GM12878 (cell line): Measurements from ENCODE around the gene RPL22L1. TPM values are rescaled to one million over a fixed set of nuclear protein-coding genes. Genes with fewer than 3 reads are reported as not detected.

Source experiments
- ATAC-seq: fragments of 200-7000 bp; cut with Tn5 transposase; 3 replicates; pipeline ENCODE4 v1.9.1; 2020; ENCODE audit warnings: mild to moderate bottlenecking, moderate library complexity
- BruUV-seq: library from RNA; stranded (reverse); fragments of 400-500 nt; replicated peaks from 2 replicates; lab custom pipeline; 2021; lab: Mats Ljungman, UMichigan
- CTCF ChIA-PET: fragments of 300-600 bp; sonication (Branson Sonifier 250); formaldehyde crosslinking; extraction: SDS; loops from one replicate; lab custom pipeline; 2021; ENCODE audit warnings: inconsistent platforms; lab: Yijun Ruan, JAX
- POLR2A ChIA-PET: fragments of 350-600 bp; formaldehyde crosslinking; extraction: SDS; loops from one replicate; lab custom pipeline; 2021; ENCODE audit warnings: inconsistent platforms; lab: Charles Lee
- RAD21 ChIA-PET: fragments of 300-600 bp; sonication (Branson Sonifier 250); formaldehyde crosslinking; loops from one replicate; lab custom pipeline; 2023; ENCODE audit warnings: antibody characterized with exemption; ENCODE audit not compliant: unreplicated experiment; lab: Charles Lee
- SMC1A ChIA-PET: fragments of 300-600 bp; sonication (Branson Sonifier 250); formaldehyde crosslinking; loops from one replicate; lab custom pipeline; 2023; ENCODE audit not compliant: unreplicated experiment, uncharacterized antibody; lab: Charles Lee
- DNase-seq: peaks from one replicate; pipeline ENCODE4 v3.0.0-alpha.2; 2011; ENCODE audit warnings: low read depth, low spot score
- FAIRE-seq: peaks from 3 replicates; lab custom pipeline; 2011; peaks lifted over from hg19 to GRCh38; lab: Jason Lieb, UNC
- H2AFZ ChIP-seq: 2 replicates; pipeline ENCODE4 v1.6.0; 2011; ENCODE audit warnings: low read depth, low read length, control low read depth; ENCODE audit not compliant: control insufficient read depth
- H3K27ac ChIP-seq: 2 replicates; pipeline ENCODE4 v1.5.1; 2011; ENCODE audit warnings: control low read depth; ENCODE audit not compliant: control insufficient read depth, insufficient read depth
- H3K27me3 ChIP-seq, 2 experiments: replicated peaks in 1 of 2; 2 replicates each; pipeline versions ENCODE4 v1.6.0 to v1.6.1; 2011; ENCODE audit warnings: low read length in 1 of 2; ENCODE audit not compliant: control insufficient read depth in 2 of 2, insufficient read depth in 2 of 2
- H3K36me3 ChIP-seq, 2 experiments: 2 replicates each; pipeline ENCODE4 v1.5.1; 2011; ENCODE audit warnings: low read length in 1 of 2; ENCODE audit not compliant: control insufficient read depth in 2 of 2, insufficient read depth in 2 of 2
- H3K4me1 ChIP-seq: 2 replicates; pipeline ENCODE4 v1.6.1; 2011; ENCODE audit warnings: mild to moderate bottlenecking, low read length, moderate library complexity, mixed read lengths; ENCODE audit not compliant: control insufficient read depth, insufficient read depth
- H3K4me2 ChIP-seq: 2 replicates; pipeline ENCODE4 v1.6.0; 2011; ENCODE audit warnings: control low read depth; ENCODE audit not compliant: control insufficient read depth, insufficient read depth
- H3K4me3 ChIP-seq: fragments of 200-600 bp; sonication (generic); 2 replicates; pipeline ENCODE4 v1.5.1; 2016
- H3K79me2 ChIP-seq: 2 replicates; pipeline ENCODE4 v1.6.0; 2011; ENCODE audit warnings: low read length; ENCODE audit not compliant: control insufficient read depth, insufficient read depth
- H3K9ac ChIP-seq: 2 replicates; pipeline ENCODE4 v1.8.0; 2011; ENCODE audit warnings: low read length, control low read depth, mixed read lengths; ENCODE audit not compliant: control insufficient read depth, insufficient read depth
- H3K9me3 ChIP-seq: replicated peaks from 3 replicates; pipeline ENCODE4 v1.5.1; 2011; ENCODE audit warnings: mild to moderate bottlenecking, low read length; ENCODE audit not compliant: control insufficient read depth, insufficient read depth
- H4K20me1 ChIP-seq: 2 replicates; pipeline ENCODE4 v1.6.0; 2011; ENCODE audit not compliant: control insufficient read depth, insufficient read depth
- BCL11A ChIP-seq: IDR thresholded peaks from 2 replicates; pipeline ENCODE4 v1.6.1; 2011; ENCODE audit warnings: low read depth, low read length
- BCL3 ChIP-seq: IDR thresholded peaks from 2 replicates; pipeline ENCODE4 v1.6.1; 2011; ENCODE audit warnings: borderline replicate concordance, low read depth, mild to moderate bottlenecking, moderate library complexity, low read length; ENCODE audit not compliant: insufficient read depth, poor library complexity, severe bottlenecking
- BCLAF1 ChIP-seq: fragments of 450-650 bp; IDR thresholded peaks from 2 replicates; pipeline ENCODE4 v1.6.1; 2017; ENCODE audit warnings: antibody characterized with exemption, mild to moderate bottlenecking, moderate library complexity
- FOXK2 ChIP-seq: fragments of 450-650 bp; IDR thresholded peaks from 2 replicates; pipeline ENCODE4 v1.6.1; 2017; ENCODE audit warnings: mild to moderate bottlenecking, moderate library complexity
- GABPA ChIP-seq: IDR thresholded peaks from 2 replicates; pipeline ENCODE4 v1.6.1; 2014; ENCODE audit warnings: antibody characterized with exemption, low read depth, mild to moderate bottlenecking, inconsistent platforms
- GATAD2B ChIP-seq: fragments of 450-650 bp; conservative IDR thresholded peaks from 2 replicates; pipeline ENCODE4 v1.6.1; 2017; ENCODE audit warnings: low read depth, mild to moderate bottlenecking, moderate library complexity
- IKZF2 ChIP-seq, 2 experiments: fragments of 450-650 bp; IDR thresholded peaks; 2 replicates each; pipeline ENCODE4 v1.6.1; 2017; ENCODE audit warnings: mild to moderate bottlenecking in 2 of 2, moderate library complexity in 2 of 2
- IRF5 ChIP-seq: fragments of 450-650 bp; IDR thresholded peaks from 2 replicates; pipeline ENCODE4 v1.6.1; 2017; ENCODE audit warnings: borderline replicate concordance
- JUNB ChIP-seq: IDR thresholded peaks from 2 replicates; pipeline ENCODE4 v1.6.1; 2016; ENCODE audit warnings: antibody characterized with exemption, mild to moderate bottlenecking
- PAX8 ChIP-seq: fragments of 450-650 bp; IDR thresholded peaks from 2 replicates; pipeline ENCODE4 v1.6.1; 2017; ENCODE audit warnings: mild to moderate bottlenecking, moderate library complexity
- RAD51 ChIP-seq: fragments of 450-650 bp; IDR thresholded peaks from 2 replicates; pipeline ENCODE4 v1.6.1; 2016; ENCODE audit warnings: moderate library complexity, mild to moderate bottlenecking, inconsistent platforms
- RBBP5 ChIP-seq: fragments of 200-600 bp; sonication (generic); conservative IDR thresholded peaks from 2 replicates; pipeline ENCODE4 v1.6.1; 2016
- SMAD5 ChIP-seq: IDR thresholded peaks from 2 replicates; pipeline ENCODE4 v1.6.1; 2016; ENCODE audit warnings: antibody characterized with exemption, low read depth
- SMARCA5 ChIP-seq: fragments of 450-650 bp; IDR thresholded peaks from 2 replicates; pipeline ENCODE4 v1.6.1; 2017; ENCODE audit warnings: mild to moderate bottlenecking
- SMC3 ChIP-seq: IDR thresholded peaks from 2 replicates; pipeline ENCODE4 v1.6.1; 2011; ENCODE audit warnings: low read length, improper control_type of control experiment, borderline replicate concordance
- SPI1 ChIP-seq: IDR thresholded peaks from 2 replicates; pipeline ENCODE4 v1.6.1; 2011; ENCODE audit warnings: low read depth, mild to moderate bottlenecking, low read length, moderate library complexity, borderline replicate concordance; ENCODE audit not compliant: insufficient read depth
- SUPT20H ChIP-seq: IDR thresholded peaks from 2 replicates; pipeline ENCODE4 v1.6.1; 2011; ENCODE audit warnings: low read depth, mild to moderate bottlenecking, low read length, moderate library complexity, borderline replicate concordance; ENCODE audit not compliant: control insufficient read depth
- TCF7 ChIP-seq: IDR thresholded peaks from 2 replicates; pipeline ENCODE4 v1.6.1; 2014; ENCODE audit warnings: antibody characterized with exemption, borderline replicate concordance
- WGBS: methylation state at CpG from one replicate; pipeline ENCODE4 v1.1.6; 2016; ENCODE audit warnings: low lambda C conversion rate; ENCODE audit not compliant: insufficient replicate concordance, insufficient coverage; ENCODE audit errors: missing lambda C conversion rate; 5-methylcytosine and 5-hydroxymethylcytosine counted together
- in situ Hi-C: fragments of 300-500 bp; cut with MboI; formaldehyde crosslinking; loops from 9 replicates; pipeline ENCODE4 v1.14.3; 2018; ENCODE audit warnings: mixed read lengths
- intact Hi-C: fragments of 100-400 bp; cut with micrococcal nuclease; formaldehyde crosslinking; loops from one replicate; pipeline ENCODE4 v1.14.2; 2022; ENCODE audit not compliant: unreplicated experiment
- polyA plus RNA-seq, 11 experiments: library from polyadenylated mRNA; depleted of rRNA in 4 of 11; unstranded in 6 of 11; stranded (reverse) in 5 of 11; fragments of >200 nt; fragmentation: Nextera tagmentation in 4 of 11; fragmentation: Illumina TruSeq in 1 of 11; extraction: Ambion mirVana in 4 of 11; extraction: Trizol in 1 of 11; gene quantifications; 1 replicate in 1 of 11; 2 replicates in 10 of 11; pipeline versions ENCODE4 v1.2.1 to v1.2.3, GENCODE V29; 2011 to 2016; ENCODE audit warnings: inconsistent platforms in 2 of 11, missing spikeins in 2 of 11, low read depth in 1 of 11
- total RNA-seq, 4 experiments: library from RNA; depleted of rRNA in 3 of 4; stranded (reverse); fragments of >200 nt in 3 of 4; fragmentation: Illumina TruSeq in 1 of 4; extraction: Trizol in 1 of 4; gene quantifications; 2 replicates each; pipeline versions ENCODE4 v1.2.1 to v1.2.3, GENCODE V29; 2013 to 2021

The RPL22L1 gene
- total and polyA plus RNA-seq, 10 of the 15 experiments (the other 5 are each of a cell fraction or from before 2014, with no cell fraction given), result 203 to 803 (median 422) TPM

GRCh38 chr3:170863816-170864215 is 6.2 kb downstream of the RPL22L1 start (continued):
- TF ChIP-seq GATAD2B (no peak), JUNB (no peak), BCL11A (no peak), GABPA (no peak), SPI1 (no peak), IKZF2 (IDR thresholded peaks at IDR 0.05) (no peak), TCF7 (no peak), SUPT20H (no peak)

GRCh38 chr3:170862618-170863374 is 7.2 kb downstream of the RPL22L1 start:
- intact Hi-C loops, result no loop called here
- RAD21 ChIA-PET, result no interaction called here
- TF ChIP-seq IRF5, result no peak
- no peak for TF ChIP-seq SMAD5
- TF ChIP-seq SMARCA5, result no peak
- no peak for TF ChIP-seq BCLAF1
- no peak for TF ChIP-seq BCL11A
- no peak for TF ChIP-seq RBBP5
- no peak for TF ChIP-seq PAX8
- TF ChIP-seq SMC3, result no peak
- no peak for TF ChIP-seq FOXK2
- no peak for TF ChIP-seq RAD51
- no peak for TF ChIP-seq BCL3

More at GRCh38 chr3:170862618-170863374, 7.2 kb downstream of the RPL22L1 start:
- H3K4me2 ChIP-seq, result no peak overlapping the region
- peaks cover 6% of the 10 kb centered on the region for H3K79me2 ChIP-seq
- H3K27me3 ChIP-seq, result no peaks in the 10 kb centered on the region
- no peaks in the 10 kb centered on the region for H3K9me3 ChIP-seq
- WGBS, result 86% methylated on average over 10 of the region's 10 CpGs
- no peak overlapping the region for H3K4me3 ChIP-seq
- BruUV-seq, result no TSS peak
- ChIA-PET CTCF (interaction anchor here (1.0 kb wide), 2 partner anchors 9 to 36 kb away, joined by 3 read pairs; no protein-coding TSS in a partner anchor), SMC1A (no interaction called here), POLR2A (interaction anchor here (0.6 kb wide), 1 partner anchor 821 kb away, joined by 3 read pairs; no protein-coding TSS in a partner anchor)
- ATAC-seq, result no peak
- H3K27ac ChIP-seq, result no peak overlapping the region
- no peaks in the 10 kb centered on the region; the same call in 1 of the 2 replicates for H3K4me1 ChIP-seq
- H3K36me3 ChIP-seq, result peaks cover 0 to 17% of the 10 kb centered on the region in 2 experiments; a peak in 2 of 4 replicates
- DNase-seq, result no peak
- no peak overlapping the region for H3K9ac ChIP-seq
- no peak overlapping the region for H2AFZ ChIP-seq
- in situ Hi-C loops, result no loop called here
- FAIRE-seq, result no peak
- no peaks in the 10 kb centered on the region; the same call in 1 of the 2 replicates for H4K20me1 ChIP-seq
